HG03439 (cell line): Measurements from ENCODE around the gene GOPC.
"Not testable (repeated sequence)": the region's sequence is repeated elsewhere in the genome, so short reads cannot be mapped to it uniquely, and the experiment has no call there.

ENCODE experiments used
- ATAC-seq: cut with Tn5 transposase; IDR thresholded peaks from one replicate; pipeline ENCODE4 v1.9.1; 2021; ENCODE audit warnings: mild to moderate bottlenecking, moderate library complexity; ENCODE audit not compliant: unreplicated experiment

GOPC gene

DNA sequence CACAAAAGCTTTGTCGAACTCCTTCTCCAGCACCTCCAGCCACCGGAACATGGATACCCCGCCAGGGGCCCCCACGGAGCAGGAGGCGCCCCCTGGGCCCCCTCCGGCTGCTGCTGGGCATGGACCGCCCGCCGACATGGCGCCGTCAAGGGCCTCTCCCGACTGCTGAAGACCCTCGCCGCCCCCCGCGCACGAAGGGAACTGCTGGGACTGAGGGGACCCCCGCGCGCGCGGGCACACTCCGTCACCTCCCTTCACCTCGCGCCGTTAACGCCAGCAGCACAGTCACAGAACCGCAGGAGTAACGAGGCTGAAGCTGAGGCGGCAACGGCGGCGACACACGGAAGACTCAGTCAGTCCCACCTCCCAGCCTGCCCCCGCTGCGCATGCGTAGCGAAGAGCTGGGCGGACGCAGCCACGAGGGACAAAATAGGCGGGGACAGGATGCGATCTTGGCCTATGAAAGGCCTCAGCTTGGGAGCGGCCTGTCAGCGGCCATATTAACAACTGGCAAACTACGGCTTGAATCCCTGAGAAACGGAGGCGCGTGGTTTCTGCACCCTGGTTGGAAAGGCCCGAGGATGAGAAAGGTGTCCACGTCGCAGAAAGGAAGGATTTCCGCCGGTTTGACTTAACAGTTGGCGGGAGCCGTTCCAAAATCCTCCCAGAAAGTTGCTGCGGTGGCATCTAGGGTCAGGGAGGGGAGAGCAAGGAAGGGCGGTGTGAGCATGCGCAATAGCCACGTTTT lies at the start of gene GOPC:
TSS of gene GOPC (minus strand) at position 361 of the 748 bp plus-strand sequence. CDS start at position 138, 223 bp downstream.
- ATAC-seq: peak; percentile 93

- not testable (repeated sequence) for ATAC-seq
Observed at GRCh38 chr6:117651984-117652383, 49.7 kb upstream of the GOPC start.

DNA sequence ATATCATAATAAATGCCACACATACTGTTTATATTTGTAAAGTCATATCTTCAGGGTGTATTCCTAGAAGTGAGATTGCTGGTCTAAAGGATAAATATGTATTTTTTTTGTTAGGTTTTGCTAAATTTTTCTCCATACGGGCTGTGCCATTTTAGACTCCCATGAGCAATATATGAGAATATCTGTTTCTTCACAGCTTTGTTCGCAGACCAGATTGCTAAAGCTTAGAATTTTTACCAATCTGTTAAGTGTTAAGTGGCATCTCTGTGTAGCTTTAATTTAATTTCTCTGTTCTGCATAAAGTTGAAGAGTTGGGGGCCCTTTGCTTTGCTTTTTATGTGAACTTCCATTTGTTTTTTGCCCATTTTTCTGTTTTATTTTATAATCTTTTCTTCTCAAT lies 40.7 kb upstream of the GOPC start:
- no peak for ATAC-seq

DNA sequence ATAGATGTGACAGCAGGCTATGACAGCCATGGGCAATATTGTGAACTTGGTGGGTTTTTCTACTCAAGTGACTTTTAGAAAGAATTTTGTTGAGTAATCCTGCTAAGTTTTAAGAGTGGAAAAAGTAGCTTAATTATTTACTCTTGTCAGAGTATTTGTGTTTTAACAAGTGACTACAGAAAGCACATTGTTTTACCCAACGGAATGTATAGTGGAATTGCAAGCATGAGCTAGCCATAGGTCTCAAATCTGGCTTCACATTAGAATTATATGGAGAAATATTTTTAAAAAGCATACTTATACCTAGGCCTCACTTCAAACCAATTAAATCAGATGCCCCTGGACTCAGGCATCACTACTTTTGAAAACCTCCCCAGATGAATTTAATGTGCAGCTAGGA lies 35.5 kb upstream of the GOPC start:
- no peak for ATAC-seq

- ATAC-seq: no peak
Observed at GRCh38 chr6:117629119-117629660, 26.9 kb upstream of the GOPC start.

DNA sequence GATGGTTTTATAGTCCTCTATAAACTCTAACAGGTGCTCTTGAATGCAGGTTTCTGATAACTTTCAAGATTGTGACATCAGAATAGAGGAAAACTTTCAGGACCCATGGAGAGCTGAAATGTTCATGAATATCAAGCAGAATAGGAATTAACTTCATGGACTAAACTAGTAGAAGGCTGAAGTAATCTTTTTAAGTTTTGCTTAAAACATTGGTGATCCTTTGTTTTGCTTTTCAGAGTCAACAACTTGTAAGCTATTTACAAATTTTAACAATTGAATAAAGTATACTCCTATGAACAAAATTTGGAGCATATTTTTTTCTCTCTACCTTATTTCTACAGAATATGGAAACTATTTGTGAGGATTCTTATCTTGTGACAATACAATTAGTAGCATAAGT lies 25.2 kb upstream of the GOPC start:
- ATAC-seq: no peak

DNA sequence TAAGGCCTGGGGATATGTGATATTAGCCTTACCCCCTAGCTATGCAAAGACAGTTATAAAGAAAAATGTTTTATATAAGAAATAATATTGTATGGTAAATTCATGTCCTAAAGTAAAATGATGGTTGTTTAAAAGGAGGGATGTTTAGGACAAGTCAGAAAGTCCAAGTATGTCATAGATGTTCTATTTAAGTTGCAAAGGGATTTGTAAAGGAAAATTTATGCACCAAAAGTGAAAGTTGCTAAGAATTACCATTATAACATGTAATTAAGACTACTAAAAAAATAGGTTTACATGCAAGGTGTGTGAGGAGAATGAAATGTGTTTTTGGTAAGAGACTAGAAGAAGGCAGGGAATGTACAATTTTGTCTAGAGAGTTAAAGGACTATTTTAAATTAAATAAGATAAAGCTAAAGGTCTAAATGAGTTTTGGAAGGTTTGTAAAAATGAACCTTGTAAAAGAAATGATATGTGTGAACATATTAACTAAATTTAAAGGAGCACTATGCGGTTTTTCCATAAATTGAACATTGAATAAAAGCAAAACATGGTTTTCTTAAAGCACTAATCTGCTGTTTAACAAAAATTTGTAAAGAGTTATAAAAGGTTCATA lies 22.7 kb upstream of the GOPC start:
- no peak for ATAC-seq

DNA sequence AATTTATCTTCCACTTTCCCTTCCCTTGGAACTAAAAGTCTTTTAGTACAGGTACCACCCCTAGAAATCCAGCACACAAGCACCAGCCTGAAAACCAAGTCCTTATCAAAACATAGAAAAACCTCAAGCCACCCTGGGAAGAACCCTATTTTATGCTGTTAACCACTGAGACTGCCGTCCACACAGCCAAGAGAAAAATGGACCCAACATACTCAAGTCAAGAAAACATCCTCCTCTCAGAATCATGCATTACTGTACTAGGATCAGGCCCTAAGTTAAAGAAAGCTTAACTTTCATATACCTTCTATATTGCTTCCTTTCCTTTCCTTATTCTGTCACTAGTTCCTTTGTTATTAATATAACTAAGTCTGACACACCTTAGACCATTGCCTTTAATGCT lies 16.9 kb upstream of the GOPC start:
- ATAC-seq: no peak

- no peak for ATAC-seq
Observed at GRCh38 chr6:117617210-117618035, 15.1 kb upstream of the GOPC start.

DNA sequence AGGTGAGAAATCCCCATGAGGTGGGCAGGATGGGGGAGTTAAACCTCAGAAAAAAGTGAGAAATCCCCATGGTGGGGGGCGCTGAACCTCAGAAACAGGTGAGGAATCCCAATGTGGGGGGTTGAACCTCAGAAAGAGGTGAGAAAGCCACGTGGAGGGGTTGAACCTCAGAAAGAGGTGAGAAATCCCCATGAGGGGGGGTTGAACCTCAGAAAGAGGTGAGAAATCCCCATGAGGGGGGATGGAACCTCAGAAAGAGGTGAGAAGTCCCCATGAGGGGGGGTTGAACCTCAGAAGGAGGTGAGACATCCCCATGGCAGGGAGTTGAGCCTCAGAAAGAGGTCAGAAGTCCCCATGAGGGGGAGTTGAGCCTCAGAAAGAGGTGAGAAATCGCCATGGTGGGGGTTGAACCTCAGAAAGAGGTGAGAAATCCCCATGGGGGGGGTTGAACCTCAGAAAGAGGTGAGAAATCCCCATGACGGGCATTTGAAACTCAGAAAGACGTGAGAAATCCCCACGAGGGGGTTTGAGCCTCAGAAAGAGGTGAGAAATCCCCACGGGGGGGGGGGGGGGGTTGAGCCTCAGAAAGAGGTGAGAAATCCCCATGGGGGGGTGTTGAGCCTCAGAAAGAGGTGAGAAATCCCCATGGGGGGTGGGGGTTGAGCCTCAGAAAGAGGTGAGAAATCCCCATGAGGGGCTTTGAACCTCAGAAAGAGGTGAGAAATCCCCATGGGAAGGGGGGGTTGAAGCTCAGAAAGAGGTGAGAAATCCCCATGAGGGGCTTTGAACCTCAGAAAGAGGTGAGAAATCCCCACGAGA lies 14.3 kb upstream of the GOPC start:
- no peak for ATAC-seq

GRCh38 chr6:117615750-117616390 lies 13.6 kb upstream of the GOPC start:
- no peak for ATAC-seq

DNA sequence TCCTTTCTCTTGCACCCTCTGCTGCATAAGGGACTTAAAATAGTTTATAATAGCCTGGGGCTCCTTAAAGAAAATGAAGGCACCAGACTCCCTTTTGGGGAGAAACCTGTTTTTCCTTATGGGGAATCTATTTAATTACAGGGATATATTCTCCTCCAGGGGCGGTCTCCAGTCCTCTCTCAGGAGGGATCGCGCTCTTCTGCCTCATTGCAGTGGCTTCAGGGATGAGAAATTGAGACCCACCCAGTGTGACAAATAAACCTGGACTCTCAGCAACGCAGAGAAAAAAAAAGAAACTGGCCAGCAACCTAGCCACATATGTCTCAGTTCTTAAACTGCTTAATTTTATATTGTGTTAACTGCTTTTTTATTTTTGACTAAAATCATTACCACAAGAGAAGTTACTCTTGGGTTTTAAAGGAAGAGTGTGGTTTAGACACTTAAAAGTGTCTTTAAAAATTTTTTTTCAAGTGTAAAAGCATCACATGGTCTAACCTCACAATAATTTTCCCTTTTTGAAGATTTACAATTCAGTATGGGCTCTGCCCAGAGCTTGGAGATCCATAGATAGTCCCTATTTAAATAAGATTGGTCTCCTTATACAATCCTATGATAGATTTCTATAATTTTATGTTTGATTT lies 11.7 kb upstream of the GOPC start:
- ATAC-seq: no peak

- ATAC-seq: no peak
Observed at GRCh38 chr6:117607511-117607910, 5.2 kb upstream of the GOPC start.

GRCh38 chr6:117605169-117605826 lies 3.0 kb upstream of the GOPC start:
- peak; percentile 42 for ATAC-seq

GRCh38 chr6:117603821-117604220 lies 1.5 kb upstream of the GOPC start:
- no peak for ATAC-seq

DNA sequence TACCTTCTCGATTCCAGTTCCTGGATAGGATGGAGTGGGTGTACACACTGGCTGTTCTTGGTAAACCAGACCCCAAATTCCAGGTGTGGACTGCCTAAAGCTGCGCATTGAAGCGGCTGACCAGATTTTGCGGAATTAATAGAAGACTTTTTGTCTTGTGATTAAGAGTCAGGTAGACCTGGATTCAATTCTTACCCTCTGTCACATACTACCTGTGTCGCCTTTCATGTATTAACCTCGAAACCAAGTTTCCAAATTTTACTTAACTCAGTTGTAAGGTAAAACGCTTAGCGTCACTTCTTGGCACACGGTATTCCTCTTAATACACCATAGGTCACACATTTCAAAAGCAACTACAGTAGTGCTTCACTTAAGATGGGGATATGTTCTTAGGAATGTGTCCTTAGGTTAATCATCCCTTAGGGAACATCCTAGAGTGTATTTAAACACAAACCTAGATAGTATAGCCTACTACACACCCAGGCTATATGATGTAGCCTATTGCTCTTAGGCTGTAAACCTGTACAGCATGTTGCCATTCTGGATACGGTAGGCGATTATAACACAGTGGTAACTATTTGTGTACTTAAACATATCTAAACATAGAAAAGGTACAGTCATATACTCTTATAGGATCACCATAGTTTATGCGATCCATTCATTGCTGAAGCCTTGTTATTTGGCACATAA lies 733 bp upstream of the GOPC start:
- ATAC-seq: no peak

GRCh38 chr6:117601811-117602150 lies 530 bp downstream of the GOPC start:
- peak; percentile 13 for ATAC-seq

GRCh38 chr6:117600008-117600743 lies 2.1 kb downstream of the GOPC start:
- no peak for ATAC-seq
